Measurements from ENCODE around the gene THBS1.

DNA sequence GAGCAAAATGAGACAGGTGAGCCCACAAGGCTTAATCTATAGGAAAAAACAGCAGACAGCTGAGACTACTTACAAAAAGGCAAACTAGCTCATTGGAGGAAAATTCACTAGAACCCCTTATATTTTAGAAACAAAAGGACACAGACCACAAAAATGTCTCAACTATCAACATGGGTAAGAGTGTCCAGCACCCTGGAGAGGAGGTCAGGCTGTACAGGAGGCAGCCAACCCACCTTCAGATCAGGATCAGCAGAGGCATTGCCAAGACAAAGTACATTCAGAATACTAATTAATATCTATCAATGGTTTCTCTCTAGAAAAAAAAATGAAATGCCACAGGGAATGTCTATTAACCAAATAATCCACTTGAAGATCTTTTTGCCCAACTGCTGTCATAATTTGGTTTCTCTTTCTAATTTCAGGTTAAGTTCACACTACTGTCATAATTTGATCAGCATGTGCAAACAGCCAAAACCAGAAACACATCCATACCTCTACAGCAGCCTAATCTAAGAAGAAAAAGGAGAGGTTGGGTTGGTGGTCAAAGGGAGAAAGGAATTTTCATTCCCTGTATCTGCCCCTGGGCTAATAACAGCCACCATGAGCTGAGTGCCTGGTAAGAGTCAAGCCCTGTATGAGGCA lies 26.0 kb upstream of the THBS1 start:
- no peak for TF ChIP-seq SP1 (IDR thresholded peaks at IDR 0.05)
- TF ChIP-seq LEF1 (IDR thresholded peaks at IDR 0.05; ENCODE audit: borderline replicate concordance) = no peak
- no peak for TF ChIP-seq ELF4 (IDR thresholded peaks at IDR 0.05)
- no peak for TF ChIP-seq SUZ12 (IDR thresholded peaks at IDR 0.05)
- TF ChIP-seq L3MBTL2 (conservative IDR thresholded peaks at IDR 0.05) = no peak
- no peak for TF ChIP-seq CTBP1 (IDR thresholded peaks at IDR 0.05; ENCODE audit: borderline replicate concordance)
- no peak for TF ChIP-seq TARDBP (IDR thresholded peaks at IDR 0.05)
- TF ChIP-seq BHLHE40 (IDR thresholded peaks at IDR 0.05; ENCODE audit: borderline replicate concordance) = no peak
- TF ChIP-seq, protein P1, sequence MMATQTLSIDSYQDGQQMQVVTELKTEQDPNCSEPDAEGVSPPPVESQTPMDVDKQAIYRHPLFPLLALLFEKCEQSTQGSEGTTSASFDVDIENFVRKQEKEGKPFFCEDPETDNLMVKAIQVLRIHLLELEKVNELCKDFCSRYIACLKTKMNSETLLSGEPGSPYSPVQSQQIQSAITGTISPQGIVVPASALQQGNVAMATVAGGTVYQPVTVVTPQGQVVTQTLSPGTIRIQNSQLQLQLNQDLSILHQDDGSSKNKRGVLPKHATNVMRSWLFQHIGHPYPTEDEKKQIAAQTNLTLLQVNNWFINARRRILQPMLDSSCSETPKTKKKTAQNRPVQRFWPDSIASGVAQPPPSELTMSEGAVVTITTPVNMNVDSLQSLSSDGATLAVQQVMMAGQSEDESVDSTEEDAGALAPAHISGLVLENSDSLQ (IDR thresholded peaks at IDR 0.05) = no peak
- no peak for TF ChIP-seq FOXM1 (IDR thresholded peaks at IDR 0.05; ENCODE audit: borderline replicate concordance)
- TF ChIP-seq NFRKB (IDR thresholded peaks at IDR 0.05) = no peak
- TF ChIP-seq FOXK2 (IDR thresholded peaks at IDR 0.05) = no peak
- TF ChIP-seq FOXA1 (IDR thresholded peaks at IDR 0.05) = no peak
